Measurements from ENCODE around the gene C12orf56. TPM values are rescaled to one million over a fixed set of nuclear protein-coding genes. Genes with fewer than 3 reads are reported as not detected.

C12orf56 gene
- total and polyA plus RNA-seq, 9 of the 15 experiments (the other 6 are each of a cell fraction or from before 2014, with no cell fraction given) = 0.40 to 4.8 (median 1.2) TPM

GRCh38 chr12:64403707-64404469 is 13.3 kb upstream of the C12orf56 start, which contains the start of gene XPOT (continued):
- TF ChIP-seq FIP1L1 (IDR thresholded peaks at IDR 0.05; ENCODE audit: low read depth, low read length, poor library complexity, severe bottlenecking) (no peak), MTA3 (IDR thresholded peaks at IDR 0.05; ENCODE audit: borderline replicate concordance) (no peak; the same call in 1 of the 2 replicates), ID3 (CRISPR knock-in tag; IDR thresholded peaks at IDR 0.05) (no peak), ID3 (tag; IDR thresholded peaks at IDR 0.05) (no peak), NEUROD1 (IDR thresholded peaks at IDR 0.05; ENCODE audit: borderline replicate concordance, low read depth, low read length, partially characterized antibody) (no peak), ETS1 (conservative IDR thresholded peaks at IDR 0.05; ENCODE audit: control insufficient read depth, low read depth, low read length) (peak; percentile 98), TBL1XR1 (IDR thresholded peaks at IDR 0.05; ENCODE audit: low read length in 2 of 2) (no peak), CCNT2 (IDR thresholded peaks at IDR 0.05; ENCODE audit: borderline replicate concordance, extremely low read depth, insufficient read length, low read depth, low read length) (peak; percentile 78), ZHX1 (conservative IDR thresholded peaks at IDR 0.05; ENCODE audit: low read length) (no peak), RBFOX2 (IDR thresholded peaks at IDR 0.05; ENCODE audit: low read depth, low read length) (no peak), HDAC1 (IDR thresholded peaks at IDR 0.05) (no peak), JUND (IDR thresholded peaks at IDR 0.05; ENCODE audit: borderline replicate concordance, low read depth, low read length) (peak; percentile 79), JUND (tag; IDR thresholded peaks at IDR 0.05; ENCODE audit: borderline replicate concordance, low read depth, low read length) (peak; percentile 21; the same call in 1 of the 3 replicates), TCF7L2 (IDR thresholded peaks at IDR 0.05; ENCODE audit: low read depth, low read length) (no peak), FOXA1 (IDR thresholded peaks at IDR 0.05; ENCODE audit: borderline replicate concordance) (no peak), TAL1 (IDR thresholded peaks at IDR 0.05) (no peak)
- TF ChIP-seq, protein P1, sequence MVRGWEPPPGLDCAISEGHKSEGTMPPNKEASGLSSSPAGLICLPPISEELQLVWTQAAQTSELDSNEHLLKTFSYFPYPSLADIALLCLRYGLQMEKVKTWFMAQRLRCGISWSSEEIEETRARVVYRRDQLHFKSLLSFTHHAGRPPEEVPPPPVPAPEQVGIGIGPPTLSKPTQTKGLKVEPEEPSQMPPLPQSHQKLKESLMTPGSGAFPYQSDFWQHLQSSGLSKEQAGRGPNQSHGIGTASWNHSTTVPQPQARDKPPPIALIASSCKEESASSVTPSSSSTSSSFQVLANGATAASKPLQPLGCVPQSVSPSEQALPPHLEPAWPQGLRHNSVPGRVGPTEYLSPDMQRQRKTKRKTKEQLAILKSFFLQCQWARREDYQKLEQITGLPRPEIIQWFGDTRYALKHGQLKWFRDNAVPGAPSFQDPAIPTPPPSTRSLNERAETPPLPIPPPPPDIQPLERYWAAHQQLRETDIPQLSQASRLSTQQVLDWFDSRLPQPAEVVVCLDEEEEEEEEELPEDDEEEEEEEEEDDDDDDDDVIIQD (CRISPR knock-in tag; IDR thresholded peaks at IDR 0.05) = no peak

All from K562 (cell line).